Breast epithelium (tissue), 3 donors: Measurements from ENCODE around the gene ALX4.

Experiments
- POLR2A ChIP-seq: fragments of 450-650 bp; IDR thresholded peaks from one replicate; pipeline ENCODE4 v1.6.1; 2016; ENCODE audit warnings: antibody characterized with exemption, mild to moderate bottlenecking, moderate library complexity
- POLR2AphosphoS5 ChIP-seq, 3 donors: sonication (generic); formaldehyde crosslinking; IDR thresholded peaks; one replicate each; pipeline ENCODE4 v1.6.1; 2017; ENCODE audit warnings: antibody characterized with exemption in 3 of 3
- TF ChIP-seq, protein P1 (sequence below), 3 donors: fragments of 450-650 bp; IDR thresholded peaks; one replicate each; pipeline ENCODE4 v1.5.1; 2016 to 2017; ENCODE audit warnings: antibody characterized with exemption in 3 of 3, mild to moderate bottlenecking in 3 of 3, moderate library complexity in 3 of 3

DNA sequence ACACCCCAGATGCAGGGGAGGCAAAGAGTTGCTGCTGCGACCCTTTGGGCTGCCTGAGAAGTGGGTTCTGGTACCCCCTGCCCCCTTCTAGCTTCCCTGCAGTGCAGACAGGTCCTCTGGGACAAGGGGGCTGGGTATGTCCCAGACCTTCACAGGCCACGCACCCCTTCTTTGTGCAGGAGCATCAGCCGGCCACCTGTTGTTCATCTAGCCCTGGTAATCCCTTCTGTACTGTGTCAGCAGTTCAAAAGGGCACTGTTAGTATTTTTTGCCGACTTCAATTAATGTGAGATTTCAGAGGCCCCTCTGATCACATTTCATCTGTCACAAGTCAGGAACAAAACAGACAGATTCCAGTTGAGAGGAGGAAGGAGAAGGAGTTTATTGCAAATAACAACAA, 49.9 kb downstream of the ALX4 start:
- TF ChIP-seq, protein P1, sequence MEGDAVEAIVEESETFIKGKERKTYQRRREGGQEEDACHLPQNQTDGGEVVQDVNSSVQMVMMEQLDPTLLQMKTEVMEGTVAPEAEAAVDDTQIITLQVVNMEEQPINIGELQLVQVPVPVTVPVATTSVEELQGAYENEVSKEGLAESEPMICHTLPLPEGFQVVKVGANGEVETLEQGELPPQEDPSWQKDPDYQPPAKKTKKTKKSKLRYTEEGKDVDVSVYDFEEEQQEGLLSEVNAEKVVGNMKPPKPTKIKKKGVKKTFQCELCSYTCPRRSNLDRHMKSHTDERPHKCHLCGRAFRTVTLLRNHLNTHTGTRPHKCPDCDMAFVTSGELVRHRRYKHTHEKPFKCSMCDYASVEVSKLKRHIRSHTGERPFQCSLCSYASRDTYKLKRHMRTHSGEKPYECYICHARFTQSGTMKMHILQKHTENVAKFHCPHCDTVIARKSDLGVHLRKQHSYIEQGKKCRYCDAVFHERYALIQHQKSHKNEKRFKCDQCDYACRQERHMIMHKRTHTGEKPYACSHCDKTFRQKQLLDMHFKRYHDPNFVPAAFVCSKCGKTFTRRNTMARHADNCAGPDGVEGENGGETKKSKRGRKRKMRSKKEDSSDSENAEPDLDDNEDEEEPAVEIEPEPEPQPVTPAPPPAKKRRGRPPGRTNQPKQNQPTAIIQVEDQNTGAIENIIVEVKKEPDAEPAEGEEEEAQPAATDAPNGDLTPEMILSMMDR (IDR thresholded peaks at IDR 0.05) = no peak
- TF ChIP-seq POLR2AphosphoS5 (IDR thresholded peaks at IDR 0.05) (no peak), POLR2A (no peak)
